Liver (tissue), 9 donors: ENCODE measurements around the gene ZMYND12. TPM values are rescaled to one million over a fixed set of nuclear protein-coding genes. Genes with fewer than 3 reads are reported as not detected.

Experiments
- DNase-seq: peaks from one replicate; pipeline ENCODE4 v3.0.0-alpha.2; 2017; ENCODE audit warnings: low spot score
- H3K27ac ChIP-seq, 2 donors: one replicate each; pipeline ENCODE4 v1.7.0; 2013; ENCODE audit warnings: inconsistent platforms in 2 of 2, low read length in 2 of 2, control low read depth in 1 of 2, low read depth in 1 of 2, mild to moderate bottlenecking in 1 of 2
- H3K27me3 ChIP-seq, 4 donors: one replicate each; pipeline versions ENCODE4 v1.6.1 to v1.7.0; 2013; ENCODE audit warnings: low read length in 3 of 4, inconsistent platforms in 1 of 4, mild to moderate bottlenecking in 1 of 4, moderate library complexity in 1 of 4; ENCODE audit not compliant: control insufficient read depth in 4 of 4, insufficient read depth in 4 of 4
- H3K36me3 ChIP-seq, 4 donors: one replicate each; pipeline versions ENCODE4 v1.6.1 to v1.7.0; 2013; ENCODE audit warnings: low read length in 3 of 4, mild to moderate bottlenecking in 3 of 4, low read depth in 1 of 4, moderate library complexity in 1 of 4; ENCODE audit not compliant: control insufficient read depth in 4 of 4, insufficient read depth in 3 of 4
- H3K4me1 ChIP-seq, 4 donors: one replicate each; pipeline versions ENCODE4 v1.6.1 to v1.7.0; 2013; ENCODE audit warnings: low read length in 3 of 4, mild to moderate bottlenecking in 3 of 4, moderate library complexity in 1 of 4; ENCODE audit not compliant: control insufficient read depth in 4 of 4, insufficient read depth in 4 of 4
- H3K4me3 ChIP-seq, 3 donors: one replicate each; pipeline versions ENCODE4 v1.6.1 to v1.7.0; 2013; ENCODE audit warnings: low read length in 3 of 3, control low read depth in 1 of 3, low read depth in 1 of 3, mild to moderate bottlenecking in 1 of 3
- H3K9ac ChIP-seq, 2 donors: one replicate each; pipeline ENCODE4 v1.7.0; 2013; ENCODE audit warnings: low read length in 2 of 2, mild to moderate bottlenecking in 2 of 2, moderate library complexity in 2 of 2, control low read depth in 1 of 2, low read depth in 1 of 2
- H3K9me3 ChIP-seq, 4 donors: one replicate each; pipeline versions ENCODE4 v1.6.1 to v1.7.0; 2013; ENCODE audit warnings: low read length in 3 of 4; ENCODE audit not compliant: control insufficient read depth in 4 of 4
- CTCF ChIP-seq: fragments of 150-350 bp; IDR thresholded peaks from 2 replicates; pipeline ENCODE4 v1.5.1; 2017; ENCODE audit warnings: improper control_type of control experiment, low read depth, low read length; ENCODE audit not compliant: missing input control
- EGR1 ChIP-seq, 2 donors: IDR thresholded peaks; 2 replicates each; pipeline ENCODE4 v1.6.1; 2016 to 2018; ENCODE audit warnings: antibody characterized with exemption in 2 of 2, low read depth in 2 of 2
- FOXA1 ChIP-seq: IDR thresholded peaks from 2 replicates; pipeline ENCODE4 v1.6.1; 2016; ENCODE audit warnings: antibody characterized with exemption
- FOXA2 ChIP-seq: IDR thresholded peaks from 2 replicates; pipeline ENCODE4 v1.6.1; 2016; ENCODE audit warnings: antibody characterized with exemption
- GABPA ChIP-seq, 2 donors: IDR thresholded peaks in 1 of 2; conservative IDR thresholded peaks in 1 of 2; 2 replicates each; pipeline ENCODE4 v1.6.1; 2016; ENCODE audit warnings: antibody characterized with exemption in 2 of 2, mild to moderate bottlenecking in 1 of 2, moderate library complexity in 1 of 2
- HNF4A ChIP-seq, 2 donors: conservative IDR thresholded peaks; 2 replicates each; pipeline ENCODE4 v1.6.1; 2016; ENCODE audit warnings: antibody characterized with exemption in 2 of 2, mild to moderate bottlenecking in 2 of 2
- HNF4G ChIP-seq: IDR thresholded peaks from 2 replicates; pipeline ENCODE4 v1.6.1; 2016; ENCODE audit warnings: antibody characterized with exemption
- JUND ChIP-seq, 2 donors: IDR thresholded peaks; 2 replicates each; pipeline ENCODE4 v1.6.1; 2016; ENCODE audit warnings: antibody characterized with exemption in 2 of 2
- NR2F2 ChIP-seq: IDR thresholded peaks from 2 replicates; pipeline ENCODE4 v1.6.1; 2016; ENCODE audit warnings: antibody characterized with exemption
- RAD21 ChIP-seq, 2 donors: IDR thresholded peaks; 2 replicates each; pipeline ENCODE4 v1.6.1; 2016; ENCODE audit warnings: antibody characterized with exemption in 2 of 2, mild to moderate bottlenecking in 2 of 2
- RXRA ChIP-seq, 2 donors: IDR thresholded peaks; 2 replicates each; pipeline ENCODE4 v1.6.1; 2017 to 2018; ENCODE audit warnings: antibody characterized with exemption in 2 of 2, mild to moderate bottlenecking in 1 of 2
- SP1 ChIP-seq: IDR thresholded peaks from 2 replicates; pipeline ENCODE4 v1.6.1; 2018; ENCODE audit warnings: antibody characterized with exemption, mild to moderate bottlenecking
- TAF1 ChIP-seq: conservative IDR thresholded peaks from 2 replicates; pipeline ENCODE4 v1.6.1; 2016; ENCODE audit warnings: antibody characterized with exemption, mild to moderate bottlenecking
- YY1 ChIP-seq: IDR thresholded peaks from 2 replicates; pipeline ENCODE4 v1.6.1; 2016; ENCODE audit warnings: antibody characterized with exemption, mild to moderate bottlenecking
- WGBS: extraction: QIAGEN DNeasy Blood & Tissue Kit; methylation state at CpG from one replicate; pipeline ENCODE4 v1.1.7; 2013; 5-methylcytosine and 5-hydroxymethylcytosine counted together
- polyA plus RNA-seq, 2 donors: library from polyadenylated mRNA; stranded (reverse) in 1 of 2; unstranded in 1 of 2; fragments of 200-250 nt in 1 of 2; fragments of >200 nt in 1 of 2; fragmentation: Nextera tagmentation in 1 of 2; extraction: Ambion mirVana in 1 of 2; gene quantifications; one replicate each; pipeline versions ENCODE4 v1.2.1 to v1.2.3, GENCODE V29; 2013 to 2015
- total RNA-seq, 2 donors: library from RNA; depleted of rRNA; stranded (reverse); fragments of >200 nt; gene quantifications; one replicate each; pipeline ENCODE4 v1.2.3, GENCODE V29; 2014
- TF ChIP-seq, protein P1 (sequence below): IDR thresholded peaks from 2 replicates; pipeline ENCODE4 v1.6.1; 2016; ENCODE audit warnings: antibody characterized with exemption
- TF ChIP-seq, protein P2 (sequence below): IDR thresholded peaks from 2 replicates; pipeline ENCODE4 v1.6.1; 2016; ENCODE audit warnings: antibody characterized with exemption
- TF ChIP-seq, protein P3 (sequence below): IDR thresholded peaks from 2 replicates; pipeline ENCODE4 v1.6.1; 2016; ENCODE audit warnings: antibody characterized with exemption, mild to moderate bottlenecking
- TF ChIP-seq, protein P4 (sequence below): IDR thresholded peaks from 2 replicates; pipeline ENCODE4 v1.6.1; 2016; ENCODE audit warnings: antibody characterized with exemption
- donor health status: healthy.
- donor health status: healthy.
- donor health status: healthy.
- donor health status: healthy.
- donor health status: healthy.

The ZMYND12 gene
- total and polyA plus RNA-seq, 4 donors: 1.3 to 3.0 (median 2.0) TPM

DNA sequence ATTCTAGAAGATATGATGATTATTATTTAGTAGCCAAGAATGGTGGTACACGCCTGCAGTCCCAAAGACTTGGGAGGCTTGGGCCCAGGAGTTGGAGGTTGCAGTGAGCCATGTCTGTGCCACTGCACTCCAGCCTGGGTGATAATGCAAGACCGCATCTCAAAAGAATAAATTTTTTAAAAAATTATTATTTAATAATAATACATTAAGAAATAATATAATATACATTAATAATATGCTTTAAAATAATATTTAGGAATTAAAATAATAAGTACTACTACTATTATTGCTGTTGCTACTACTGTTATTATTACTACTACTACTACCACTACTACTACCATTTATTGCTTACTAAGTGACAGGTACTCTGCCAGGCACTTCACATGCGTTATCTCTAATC lies 34.4 kb upstream of the ZMYND12 start (continued):
- TF ChIP-seq, protein P1, sequence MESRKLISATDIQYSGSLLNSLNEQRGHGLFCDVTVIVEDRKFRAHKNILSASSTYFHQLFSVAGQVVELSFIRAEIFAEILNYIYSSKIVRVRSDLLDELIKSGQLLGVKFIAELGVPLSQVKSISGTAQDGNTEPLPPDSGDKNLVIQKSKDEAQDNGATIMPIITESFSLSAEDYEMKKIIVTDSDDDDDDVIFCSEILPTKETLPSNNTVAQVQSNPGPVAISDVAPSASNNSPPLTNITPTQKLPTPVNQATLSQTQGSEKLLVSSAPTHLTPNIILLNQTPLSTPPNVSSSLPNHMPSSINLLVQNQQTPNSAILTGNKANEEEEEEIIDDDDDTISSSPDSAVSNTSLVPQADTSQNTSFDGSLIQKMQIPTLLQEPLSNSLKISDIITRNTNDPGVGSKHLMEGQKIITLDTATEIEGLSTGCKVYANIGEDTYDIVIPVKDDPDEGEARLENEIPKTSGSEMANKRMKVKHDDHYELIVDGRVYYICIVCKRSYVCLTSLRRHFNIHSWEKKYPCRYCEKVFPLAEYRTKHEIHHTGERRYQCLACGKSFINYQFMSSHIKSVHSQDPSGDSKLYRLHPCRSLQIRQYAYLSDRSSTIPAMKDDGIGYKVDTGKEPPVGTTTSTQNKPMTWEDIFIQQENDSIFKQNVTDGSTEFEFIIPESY: no peak
- TF ChIP-seq, protein P2, sequence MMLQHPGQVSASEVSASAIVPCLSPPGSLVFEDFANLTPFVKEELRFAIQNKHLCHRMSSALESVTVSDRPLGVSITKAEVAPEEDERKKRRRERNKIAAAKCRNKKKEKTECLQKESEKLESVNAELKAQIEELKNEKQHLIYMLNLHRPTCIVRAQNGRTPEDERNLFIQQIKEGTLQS: no peak
- no peak for TF ChIP-seq GABPA (IDR thresholded peaks at IDR 0.05 in 1 of 2, conservative IDR thresholded peaks at IDR 0.05 in 1 of 2)

DNA sequence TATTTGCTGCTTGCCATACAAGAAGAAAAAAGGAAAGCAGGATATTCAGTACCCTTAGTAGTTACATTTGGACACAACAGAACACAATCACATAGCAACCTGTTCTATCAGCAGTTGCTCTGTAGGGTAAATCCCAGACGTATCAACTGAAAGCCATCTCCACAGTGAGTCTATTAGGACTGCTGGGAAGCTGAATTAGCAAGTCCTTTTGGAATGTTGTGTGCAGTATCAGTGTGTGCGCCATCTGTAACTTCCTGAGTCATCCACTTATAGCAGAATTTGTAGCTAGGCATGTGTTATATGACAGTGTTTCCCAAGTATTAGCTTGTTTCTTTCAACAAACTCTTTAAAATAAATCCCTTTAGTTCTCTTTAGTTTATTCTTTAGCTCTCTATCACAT lies 28.6 kb upstream of the ZMYND12 start:
- Histone ChIP-seq H3K4me3 (no peak overlapping the region), H3K27me3 (no peaks in the 10 kb centered on the region), H3K4me1 (no peaks in the 10 kb centered on the region), H3K9me3 (no peaks in the 10 kb centered on the region), H3K36me3 (peaks cover 0 to 7% (median 0%) of the 10 kb centered on the region in 4 donors), H3K9ac (no peak overlapping the region), H3K27ac (no peak overlapping the region)
- WGBS: 89% methylated on average over 2 of the region's 2 CpGs
- no peak for DNase-seq
- no peak for TF ChIP-seq CTCF
- TF ChIP-seq JUND (IDR thresholded peaks at IDR 0.05): no peak
- TF ChIP-seq, protein P1: no peak
- TF ChIP-seq HNF4A (conservative IDR thresholded peaks at IDR 0.05): no peak
- no peak for TF ChIP-seq EGR1 (IDR thresholded peaks at IDR 0.05; ENCODE audit: low read depth in 2 of 2)
- TF ChIP-seq, protein P3, sequence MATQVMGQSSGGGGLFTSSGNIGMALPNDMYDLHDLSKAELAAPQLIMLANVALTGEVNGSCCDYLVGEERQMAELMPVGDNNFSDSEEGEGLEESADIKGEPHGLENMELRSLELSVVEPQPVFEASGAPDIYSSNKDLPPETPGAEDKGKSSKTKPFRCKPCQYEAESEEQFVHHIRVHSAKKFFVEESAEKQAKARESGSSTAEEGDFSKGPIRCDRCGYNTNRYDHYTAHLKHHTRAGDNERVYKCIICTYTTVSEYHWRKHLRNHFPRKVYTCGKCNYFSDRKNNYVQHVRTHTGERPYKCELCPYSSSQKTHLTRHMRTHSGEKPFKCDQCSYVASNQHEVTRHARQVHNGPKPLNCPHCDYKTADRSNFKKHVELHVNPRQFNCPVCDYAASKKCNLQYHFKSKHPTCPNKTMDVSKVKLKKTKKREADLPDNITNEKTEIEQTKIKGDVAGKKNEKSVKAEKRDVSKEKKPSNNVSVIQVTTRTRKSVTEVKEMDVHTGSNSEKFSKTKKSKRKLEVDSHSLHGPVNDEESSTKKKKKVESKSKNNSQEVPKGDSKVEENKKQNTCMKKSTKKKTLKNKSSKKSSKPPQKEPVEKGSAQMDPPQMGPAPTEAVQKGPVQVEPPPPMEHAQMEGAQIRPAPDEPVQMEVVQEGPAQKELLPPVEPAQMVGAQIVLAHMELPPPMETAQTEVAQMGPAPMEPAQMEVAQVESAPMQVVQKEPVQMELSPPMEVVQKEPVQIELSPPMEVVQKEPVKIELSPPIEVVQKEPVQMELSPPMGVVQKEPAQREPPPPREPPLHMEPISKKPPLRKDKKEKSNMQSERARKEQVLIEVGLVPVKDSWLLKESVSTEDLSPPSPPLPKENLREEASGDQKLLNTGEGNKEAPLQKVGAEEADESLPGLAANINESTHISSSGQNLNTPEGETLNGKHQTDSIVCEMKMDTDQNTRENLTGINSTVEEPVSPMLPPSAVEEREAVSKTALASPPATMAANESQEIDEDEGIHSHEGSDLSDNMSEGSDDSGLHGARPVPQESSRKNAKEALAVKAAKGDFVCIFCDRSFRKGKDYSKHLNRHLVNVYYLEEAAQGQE: no peak
- TF ChIP-seq FOXA1: no peak
- TF ChIP-seq, protein P4, sequence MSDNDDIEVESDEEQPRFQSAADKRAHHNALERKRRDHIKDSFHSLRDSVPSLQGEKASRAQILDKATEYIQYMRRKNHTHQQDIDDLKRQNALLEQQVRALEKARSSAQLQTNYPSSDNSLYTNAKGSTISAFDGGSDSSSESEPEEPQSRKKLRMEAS: no peak
- no peak for TF ChIP-seq YY1
- no peak for TF ChIP-seq NR2F2
- no peak for TF ChIP-seq RAD21 (IDR thresholded peaks at IDR 0.05)
- no peak for TF ChIP-seq HNF4G
- TF ChIP-seq TAF1: no peak
- TF ChIP-seq FOXA2: no peak
- TF ChIP-seq SP1: no peak
- TF ChIP-seq RXRA (IDR thresholded peaks at IDR 0.05): no peak
